ENCODE data around the gene FOXC1.

The FOXC1 gene

DNA sequence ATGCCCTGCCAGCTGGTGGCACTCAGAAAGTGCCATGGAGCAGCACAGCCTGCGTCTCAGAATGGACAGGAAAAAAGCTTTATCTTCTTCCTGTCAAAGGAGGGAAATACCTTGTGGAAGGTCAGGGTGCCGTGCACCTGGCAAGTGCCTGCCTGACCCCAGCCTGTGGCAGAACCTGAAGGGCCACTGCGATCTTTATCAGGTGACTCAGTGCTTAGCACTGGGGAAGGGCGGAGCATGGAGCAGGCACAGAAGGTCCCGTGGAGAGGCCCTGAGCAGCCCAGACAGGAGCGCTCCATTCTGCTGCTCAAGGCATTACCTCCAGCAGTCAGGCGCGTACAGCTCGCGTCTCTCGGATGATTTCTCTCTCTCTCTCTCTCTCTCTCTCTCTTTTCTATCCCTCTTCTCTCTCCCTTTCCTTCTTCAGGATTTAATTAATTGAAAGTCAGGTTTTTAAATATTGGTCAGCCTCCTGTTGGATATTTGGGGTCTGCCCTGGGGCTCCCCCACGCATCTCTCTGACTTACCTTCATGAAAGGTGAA is 31.7 kb downstream of the FOXC1 start:
- peaks cover 2% of the 10 kb centered on the region for H3K36me3 Mint-ChIP-seq (ENCODE audit: insufficient read depth)
- no peaks in the 10 kb centered on the region for H3K9me3 Mint-ChIP-seq
- no peaks in the 10 kb centered on the region for H3K4me1 Mint-ChIP-seq
- ATAC-seq (replicated peaks; ENCODE audit: extremely low read depth, poor library complexity, severe bottlenecking): no peak
- no peak overlapping the region for H3K4me3 Mint-ChIP-seq
- DNase-seq (ENCODE audit: low spot score in 2 of 2): no peak
- H3K27ac Mint-ChIP-seq (ENCODE audit: low read depth): peak overlapping the region; percentile 12
- no peaks in the 10 kb centered on the region for H3K27me3 Mint-ChIP-seq

DNA sequence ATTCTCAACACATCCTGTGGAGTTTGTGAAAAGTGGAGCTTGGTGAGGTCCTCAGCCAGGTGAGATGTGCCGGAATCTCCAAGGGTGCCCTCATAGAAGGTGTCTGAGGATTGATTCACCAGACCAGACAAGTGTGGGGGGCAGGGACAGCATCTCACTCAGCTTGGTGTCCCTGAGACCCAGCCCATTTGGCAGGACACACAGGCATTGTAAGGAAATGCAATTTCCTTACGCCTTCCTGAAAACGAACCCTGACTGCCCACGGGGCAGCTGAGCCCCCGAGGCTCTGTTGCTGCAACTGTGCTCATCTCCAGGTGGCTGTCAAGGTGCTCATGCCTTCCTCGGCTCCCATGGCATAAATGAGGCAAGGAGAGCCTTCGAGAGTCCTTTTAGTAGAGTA is 33.4 kb downstream of the FOXC1 start:
- H3K4me1 Mint-ChIP-seq: no peaks in the 10 kb centered on the region

DNA sequence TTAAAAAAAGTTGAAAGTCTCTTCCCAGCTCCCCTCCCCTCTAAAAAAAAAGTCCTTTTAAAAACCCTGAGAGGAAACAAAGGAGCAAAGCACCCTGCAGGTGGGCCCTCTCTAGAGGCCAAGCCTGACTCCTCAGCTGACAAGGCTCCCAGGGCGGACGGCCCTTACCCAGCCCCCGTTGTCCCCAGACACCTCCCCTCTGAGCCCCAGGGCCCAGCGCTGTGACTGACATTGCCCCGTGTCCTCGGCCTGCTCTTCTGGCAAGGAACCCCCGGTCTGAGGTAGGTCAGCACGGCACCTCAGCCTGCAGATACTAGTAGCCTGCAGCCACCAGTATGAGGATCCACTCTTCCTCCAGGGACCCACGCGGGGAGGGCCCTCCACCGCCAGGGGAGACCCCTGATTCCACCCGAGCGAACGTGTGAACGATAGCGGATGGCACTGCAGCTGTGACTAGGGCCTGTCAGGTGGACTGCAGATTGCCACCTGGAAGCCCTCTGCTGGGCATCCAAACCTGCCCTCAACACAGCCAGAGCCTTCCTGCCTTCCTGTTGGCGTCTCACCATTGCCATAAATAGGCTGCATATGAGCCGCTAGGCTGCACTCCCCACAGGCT is 34.2 kb downstream of the FOXC1 start:
- Mint-ChIP-seq H3K4me3 (no peak overlapping the region), H3K27ac (ENCODE audit: low read depth) (no peak overlapping the region), H3K36me3 (ENCODE audit: insufficient read depth) (peaks cover 2% of the 10 kb centered on the region), H3K9me3 (no peaks in the 10 kb centered on the region), H3K27me3 (no peaks in the 10 kb centered on the region), H3K4me1 (no peaks in the 10 kb centered on the region)
- ATAC-seq (replicated peaks; ENCODE audit: extremely low read depth, poor library complexity, severe bottlenecking) (no peak), DNase-seq (ENCODE audit: low spot score in 2 of 2) (no peak)

More for the DNA sequence above, 33.4 kb downstream of the FOXC1 start:
- no peaks in the 10 kb centered on the region for H3K9me3 Mint-ChIP-seq
- H3K36me3 Mint-ChIP-seq (ENCODE audit: insufficient read depth): peaks cover 2% of the 10 kb centered on the region
- H3K27me3 Mint-ChIP-seq: no peaks in the 10 kb centered on the region
- no peak overlapping the region for H3K4me3 Mint-ChIP-seq
- ATAC-seq (replicated peaks; ENCODE audit: extremely low read depth, poor library complexity, severe bottlenecking): no peak
- H3K27ac Mint-ChIP-seq (ENCODE audit: low read depth): no peak overlapping the region
- no peak for DNase-seq (ENCODE audit: low spot score in 2 of 2)

DNA sequence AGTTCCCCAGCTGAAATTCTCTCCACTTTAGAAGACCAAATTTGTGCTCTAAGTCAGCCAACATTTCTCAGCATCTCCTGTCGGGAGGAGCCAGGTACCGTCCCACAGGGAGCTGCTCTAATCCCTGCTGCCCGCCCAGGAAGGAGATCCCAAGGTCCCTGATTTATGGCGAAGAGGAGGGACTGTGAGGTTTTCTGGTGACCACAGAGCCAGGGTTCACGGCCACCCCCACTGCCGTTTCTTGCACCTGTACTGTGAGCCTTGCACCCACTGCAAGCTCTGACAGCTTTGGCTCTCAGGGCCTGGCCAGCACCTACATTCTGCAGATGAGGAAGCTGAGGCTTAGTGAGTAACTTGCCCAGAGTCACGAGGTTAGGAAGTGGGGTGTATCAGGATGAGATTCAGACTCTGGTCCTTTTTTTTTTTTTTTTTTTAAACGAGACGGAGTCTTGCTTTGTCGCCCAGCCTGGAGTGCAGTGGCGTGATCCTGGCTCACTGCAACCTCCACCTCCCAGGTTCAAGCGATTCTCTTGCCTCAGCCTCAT is 34.9 kb downstream of the FOXC1 start:
- Mint-ChIP-seq H3K4me1 (no peaks in the 10 kb centered on the region), H3K4me3 (no peak overlapping the region), H3K36me3 (ENCODE audit: insufficient read depth) (peaks cover 2% of the 10 kb centered on the region), H3K27ac (ENCODE audit: low read depth) (no peak overlapping the region), H3K27me3 (no peaks in the 10 kb centered on the region), H3K9me3 (no peaks in the 10 kb centered on the region)
- DNase-seq (ENCODE audit: low spot score in 2 of 2) (no peak), ATAC-seq (replicated peaks; ENCODE audit: extremely low read depth, poor library complexity, severe bottlenecking) (no peak)

DNA sequence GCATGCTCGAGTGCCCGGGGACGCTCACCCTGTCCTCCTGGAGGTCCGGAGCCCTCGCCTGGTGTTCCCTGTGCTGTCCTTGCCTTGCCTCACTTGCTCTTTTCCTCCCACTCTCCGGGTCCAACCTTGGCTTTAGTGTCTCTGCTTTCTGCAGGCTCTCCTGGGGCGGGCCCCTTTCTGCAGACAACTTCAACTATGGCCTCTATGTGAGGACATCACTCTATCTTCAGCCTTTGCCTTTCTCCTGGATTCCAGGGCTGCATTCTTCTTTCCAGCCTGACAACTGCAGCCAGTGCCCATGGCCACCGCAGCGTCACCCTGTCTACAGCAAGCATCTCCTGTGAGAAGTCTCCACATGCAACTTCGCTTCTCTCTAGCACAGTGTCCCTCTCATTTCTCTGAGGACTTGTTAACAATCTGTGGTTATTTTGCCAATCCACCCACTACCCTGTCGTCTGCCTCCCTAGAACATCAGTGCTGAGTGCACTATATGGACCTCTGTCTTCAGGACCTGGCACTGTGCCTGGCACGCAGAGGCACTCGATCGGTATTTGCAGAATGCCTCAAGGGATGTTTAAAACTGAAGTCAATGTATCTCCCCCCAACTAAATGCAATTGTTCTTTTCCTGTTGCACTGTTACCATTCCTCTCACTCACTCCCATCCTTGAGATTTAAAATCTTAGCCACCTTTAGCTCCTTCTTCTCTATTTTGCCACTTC is 35.9 kb downstream of the FOXC1 start:
- ATAC-seq (replicated peaks; ENCODE audit: extremely low read depth, poor library complexity, severe bottlenecking) (no peak), DNase-seq (ENCODE audit: low spot score in 2 of 2) (no peak)
- Mint-ChIP-seq H3K36me3 (ENCODE audit: insufficient read depth) (peaks cover 2% of the 10 kb centered on the region), H3K4me1 (no peaks in the 10 kb centered on the region), H3K27me3 (no peaks in the 10 kb centered on the region), H3K27ac (ENCODE audit: low read depth) (no peak overlapping the region), H3K9me3 (no peaks in the 10 kb centered on the region), H3K4me3 (no peak overlapping the region)

DNA sequence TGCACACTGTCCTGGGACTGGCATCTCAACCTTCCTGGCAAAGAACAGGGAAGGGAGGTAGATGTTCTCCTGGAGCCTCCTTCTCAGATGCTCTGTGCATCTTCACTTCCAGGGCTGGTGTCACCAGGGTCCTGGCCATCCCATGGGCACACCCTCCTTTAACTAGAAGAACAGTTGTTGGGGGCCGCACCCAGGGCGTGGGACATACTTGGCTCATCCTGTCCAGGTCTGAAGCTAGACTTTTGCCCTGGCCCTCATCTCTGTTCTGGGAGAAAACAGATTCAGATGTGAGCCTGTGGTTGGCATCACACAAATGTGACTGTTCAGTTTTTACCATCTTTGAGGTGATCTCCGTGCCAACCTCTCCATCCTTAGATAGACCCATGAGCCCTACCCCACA is 41.6 kb downstream of the FOXC1 start:
- ATAC-seq (replicated peaks; ENCODE audit: extremely low read depth, poor library complexity, severe bottlenecking) (no peak), DNase-seq (ENCODE audit: low spot score in 2 of 2) (no peak)
- no peaks in the 10 kb centered on the region for H3K4me1 Mint-ChIP-seq
- no peaks in the 10 kb centered on the region for H3K9me3 Mint-ChIP-seq
- no peak overlapping the region for H3K4me3 Mint-ChIP-seq
- H3K27ac Mint-ChIP-seq (ENCODE audit: low read depth): no peak overlapping the region
- H3K36me3 Mint-ChIP-seq (ENCODE audit: insufficient read depth): peaks cover 4% of the 10 kb centered on the region
- H3K27me3 Mint-ChIP-seq: no peaks in the 10 kb centered on the region

DNA sequence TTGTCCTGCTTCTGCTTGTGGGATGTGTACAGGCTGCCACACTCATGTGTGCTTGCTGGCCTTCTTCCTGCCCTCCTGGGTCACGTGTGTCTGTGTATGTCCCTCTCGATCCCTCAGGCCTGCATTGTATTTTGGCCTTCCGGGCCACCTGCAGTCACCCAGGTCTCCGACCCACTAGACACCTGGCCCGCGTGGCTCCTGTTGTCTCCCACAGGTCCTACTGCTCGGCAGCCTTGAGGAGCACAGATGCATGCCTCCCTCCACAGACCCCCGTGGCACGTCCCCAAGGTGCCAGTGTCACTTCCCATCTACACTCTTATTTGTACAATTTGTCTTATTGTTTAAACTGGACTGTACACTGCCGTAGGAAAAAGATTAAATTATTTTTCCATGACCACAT is 43.1 kb downstream of the FOXC1 start:
- no peaks in the 10 kb centered on the region for H3K27me3 Mint-ChIP-seq
- no peaks in the 10 kb centered on the region for H3K4me1 Mint-ChIP-seq
- DNase-seq (ENCODE audit: low spot score in 2 of 2) (no peak), ATAC-seq (replicated peaks; ENCODE audit: extremely low read depth, poor library complexity, severe bottlenecking) (no peak)
- no peak overlapping the region for H3K27ac Mint-ChIP-seq (ENCODE audit: low read depth)
- no peaks in the 10 kb centered on the region for H3K9me3 Mint-ChIP-seq
- H3K4me3 Mint-ChIP-seq: no peak overlapping the region
- H3K36me3 Mint-ChIP-seq (ENCODE audit: insufficient read depth): peaks cover 4% of the 10 kb centered on the region

DNA sequence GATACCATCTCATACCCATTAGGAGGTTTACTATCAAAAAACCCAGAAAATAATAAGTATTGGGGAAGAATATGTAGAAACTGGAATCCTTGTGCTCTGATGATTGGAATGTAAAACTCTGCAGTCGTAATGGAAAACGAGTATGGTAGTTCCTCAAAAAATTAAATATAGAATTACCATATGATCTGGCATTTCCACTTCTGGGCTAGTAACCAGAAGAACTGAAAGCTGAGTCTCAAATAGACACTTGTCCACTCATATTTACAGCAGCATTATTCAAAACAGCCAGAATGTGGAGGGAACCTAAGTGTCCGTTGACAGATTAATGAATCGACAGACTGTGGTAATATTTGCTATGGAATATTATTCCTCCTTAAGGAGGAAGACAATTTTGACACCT is 44.3 kb downstream of the FOXC1 start:
- peaks cover 4% of the 10 kb centered on the region for H3K36me3 Mint-ChIP-seq (ENCODE audit: insufficient read depth)
- DNase-seq (ENCODE audit: low spot score in 2 of 2): no peak
- no peaks in the 10 kb centered on the region for H3K4me1 Mint-ChIP-seq
- no peak overlapping the region for H3K4me3 Mint-ChIP-seq
- no peaks in the 10 kb centered on the region for H3K27me3 Mint-ChIP-seq
- H3K27ac Mint-ChIP-seq (ENCODE audit: low read depth): no peak overlapping the region
- H3K9me3 Mint-ChIP-seq: no peaks in the 10 kb centered on the region
- no peak for ATAC-seq (replicated peaks; ENCODE audit: extremely low read depth, poor library complexity, severe bottlenecking)

DNA sequence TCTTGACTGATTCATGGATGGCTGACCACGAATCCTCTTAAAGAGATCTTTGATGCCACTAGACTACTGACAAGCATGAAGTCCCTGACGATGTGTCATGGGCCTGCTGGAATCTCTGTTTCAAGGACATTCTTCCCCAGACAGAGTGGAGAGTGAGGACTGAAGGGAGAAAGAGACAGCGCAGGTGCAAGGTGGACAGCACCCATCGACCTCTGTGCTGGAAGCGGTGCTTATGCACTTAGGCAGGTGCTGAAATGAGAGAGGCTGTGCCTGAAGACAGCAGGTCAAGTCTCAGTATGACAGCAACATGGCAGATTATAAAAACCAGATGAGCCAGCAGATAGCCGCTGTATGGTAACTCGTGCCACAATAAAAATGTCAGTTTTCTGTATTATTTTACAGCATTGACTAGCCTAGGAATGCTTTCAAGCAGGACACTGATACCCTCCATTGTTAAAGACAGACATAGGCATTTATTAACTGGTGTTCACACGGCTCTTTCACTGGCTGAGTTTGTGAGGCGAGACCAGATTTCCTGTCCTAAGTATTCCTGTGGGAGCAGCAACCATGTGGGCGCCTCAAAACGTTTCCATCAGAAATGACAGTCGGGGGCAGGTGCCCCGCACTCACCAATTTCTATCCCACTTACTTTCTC is 47.5 kb downstream of the FOXC1 start:
- Mint-ChIP-seq H3K27me3 (no peaks in the 10 kb centered on the region), H3K4me3 (no peak overlapping the region), H3K9me3 (no peaks in the 10 kb centered on the region), H3K27ac (ENCODE audit: low read depth) (no peak overlapping the region), H3K4me1 (peaks cover 7% of the 10 kb centered on the region), H3K36me3 (ENCODE audit: insufficient read depth) (peaks cover 2% of the 10 kb centered on the region)
- ATAC-seq (replicated peaks; ENCODE audit: extremely low read depth, poor library complexity, severe bottlenecking) (no peak), DNase-seq (ENCODE audit: low spot score in 2 of 2) (no peak)

DNA sequence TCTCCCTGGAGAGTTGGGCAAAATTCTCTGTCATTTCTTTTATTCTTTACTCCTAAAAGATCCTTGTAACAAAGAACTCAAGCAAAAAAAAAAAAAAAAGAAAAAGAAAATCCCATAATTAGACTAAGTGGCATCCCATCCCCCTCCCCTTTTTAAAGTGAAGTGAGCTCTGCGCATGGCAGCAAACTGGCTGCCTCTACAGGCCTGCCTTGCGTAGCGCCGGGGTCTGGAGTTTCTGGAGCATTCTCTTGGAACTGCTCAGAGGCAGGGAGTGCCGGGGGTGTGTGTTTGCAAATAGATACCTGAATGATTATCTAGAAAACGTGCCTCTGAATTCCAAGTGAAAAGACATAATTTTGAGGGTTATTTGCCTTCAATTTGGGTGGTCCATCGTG is 48.1 kb downstream of the FOXC1 start:
- DNase-seq (ENCODE audit: low spot score in 2 of 2): no peak
- Mint-ChIP-seq H3K9me3 (no peaks in the 10 kb centered on the region), H3K27ac (ENCODE audit: low read depth) (no peak overlapping the region), H3K4me1 (peaks cover 7% of the 10 kb centered on the region), H3K4me3 (no peak overlapping the region), H3K27me3 (no peaks in the 10 kb centered on the region), H3K36me3 (ENCODE audit: insufficient read depth) (peaks cover 2% of the 10 kb centered on the region)
- no peak for ATAC-seq (replicated peaks; ENCODE audit: extremely low read depth, poor library complexity, severe bottlenecking)

DNA sequence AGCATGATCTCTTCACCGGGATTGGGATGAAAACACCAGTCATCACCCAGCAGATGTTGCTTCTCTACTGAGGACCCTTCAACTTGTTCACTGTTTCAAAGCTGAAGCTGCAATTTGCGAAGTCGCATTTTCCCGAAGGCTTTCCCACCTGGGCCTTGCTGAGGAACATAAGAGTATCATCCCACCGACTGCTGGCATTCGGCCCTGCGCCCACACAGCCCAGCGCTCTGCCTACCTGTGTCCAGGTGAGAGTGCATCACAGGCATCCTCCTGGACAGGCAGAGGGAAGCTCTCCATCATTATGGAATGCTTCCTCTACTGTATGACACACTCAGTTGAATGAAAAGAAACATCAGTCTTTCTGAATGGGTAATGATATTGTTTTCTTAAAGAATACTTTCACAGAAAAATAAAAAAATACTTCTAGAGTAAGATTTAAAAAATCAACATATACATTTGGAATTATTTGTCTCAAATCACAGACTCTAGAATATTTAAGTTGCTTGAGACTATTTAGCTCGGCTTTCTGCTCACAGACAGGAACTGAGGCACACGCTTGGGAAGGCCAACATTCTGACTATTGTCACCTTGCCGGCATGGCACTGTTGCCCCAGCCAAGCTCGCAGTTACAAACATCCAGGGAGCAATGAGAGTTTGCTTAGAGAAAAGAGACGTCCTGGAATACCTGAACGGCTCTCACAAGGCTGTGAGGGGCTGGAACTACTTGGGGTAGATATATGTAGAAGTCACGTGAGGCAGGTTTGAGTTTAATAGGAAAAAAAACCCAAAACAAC is 48.7 kb downstream of the FOXC1 start:
- no peaks in the 10 kb centered on the region for H3K9me3 Mint-ChIP-seq
- peaks cover 2% of the 10 kb centered on the region for H3K36me3 Mint-ChIP-seq (ENCODE audit: insufficient read depth)
- no peaks in the 10 kb centered on the region for H3K27me3 Mint-ChIP-seq
- no peak overlapping the region for H3K4me3 Mint-ChIP-seq
- ATAC-seq (replicated peaks; ENCODE audit: extremely low read depth, poor library complexity, severe bottlenecking) (no peak), DNase-seq (ENCODE audit: low spot score in 2 of 2) (no peak)
- H3K4me1 Mint-ChIP-seq: peaks cover 7% of the 10 kb centered on the region
- no peak overlapping the region for H3K27ac Mint-ChIP-seq (ENCODE audit: low read depth)

DNA sequence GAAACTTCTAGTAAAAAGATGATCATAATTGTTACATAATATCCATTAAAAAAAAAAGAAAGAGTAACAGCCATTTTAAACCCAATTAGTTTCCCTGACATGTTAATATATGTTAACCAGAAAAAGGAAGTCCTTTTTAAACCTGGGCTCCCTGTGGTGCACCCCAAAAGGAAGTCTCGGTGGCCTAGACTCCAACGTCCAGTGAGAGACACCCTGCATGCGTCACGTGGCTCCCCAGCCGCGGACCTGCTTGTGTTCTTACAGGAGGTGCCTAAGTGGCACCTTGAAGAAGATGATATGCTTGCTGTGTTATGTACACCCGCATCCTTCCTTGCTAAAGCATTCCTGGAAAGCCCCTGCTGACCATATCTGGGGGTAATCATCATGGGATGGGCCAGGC is 50.1 kb downstream of the FOXC1 start:
- H3K9me3 Mint-ChIP-seq: no peaks in the 10 kb centered on the region
- no peak overlapping the region for H3K27ac Mint-ChIP-seq (ENCODE audit: low read depth)
- no peak for DNase-seq (ENCODE audit: low spot score in 2 of 2)
- peaks cover 7% of the 10 kb centered on the region for H3K4me1 Mint-ChIP-seq
- H3K36me3 Mint-ChIP-seq (ENCODE audit: insufficient read depth): peaks cover 2% of the 10 kb centered on the region
- no peaks in the 10 kb centered on the region for H3K27me3 Mint-ChIP-seq
- H3K4me3 Mint-ChIP-seq: no peak overlapping the region
- ATAC-seq (replicated peaks; ENCODE audit: extremely low read depth, poor library complexity, severe bottlenecking): no peak

All from central memory CD8-positive, alpha-beta T cell (primary cell).